Measurements from ENCODE around the gene BPIFA1.

Gene BPIFA1

DNA sequence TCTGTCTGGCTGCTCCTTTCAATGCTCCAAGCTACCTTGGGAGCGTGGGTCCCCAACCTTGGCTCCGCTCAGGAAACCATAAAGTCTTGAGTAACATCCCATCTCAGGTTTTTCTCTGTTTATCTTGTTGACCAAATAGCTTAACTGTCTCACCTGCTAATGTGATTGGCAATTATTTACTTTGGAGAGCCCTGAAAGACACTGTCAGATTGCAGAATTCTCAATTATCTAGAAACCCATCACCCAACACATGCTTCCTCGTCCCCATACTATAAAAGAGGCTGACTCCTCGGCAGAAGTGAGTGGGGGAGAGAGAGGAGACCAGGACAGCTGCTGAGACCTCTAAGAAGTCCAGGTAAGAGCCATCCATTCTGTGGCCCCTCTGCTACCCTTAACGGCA, at the start of gene BPIFA1:
Gene BPIFA1 (plus strand): TSS at position 301 of the 400 bp plus-strand sequence. CDS start 1,716 bp downstream, outside the sequence.
- no peak for FAIRE-seq
- DNase-seq (ENCODE audit: insufficient read length, low spot score): no peak
- no peak for TF ChIP-seq POLR2A (IDR thresholded peaks at IDR 0.05; ENCODE audit: low read depth, low read length)

DNA sequence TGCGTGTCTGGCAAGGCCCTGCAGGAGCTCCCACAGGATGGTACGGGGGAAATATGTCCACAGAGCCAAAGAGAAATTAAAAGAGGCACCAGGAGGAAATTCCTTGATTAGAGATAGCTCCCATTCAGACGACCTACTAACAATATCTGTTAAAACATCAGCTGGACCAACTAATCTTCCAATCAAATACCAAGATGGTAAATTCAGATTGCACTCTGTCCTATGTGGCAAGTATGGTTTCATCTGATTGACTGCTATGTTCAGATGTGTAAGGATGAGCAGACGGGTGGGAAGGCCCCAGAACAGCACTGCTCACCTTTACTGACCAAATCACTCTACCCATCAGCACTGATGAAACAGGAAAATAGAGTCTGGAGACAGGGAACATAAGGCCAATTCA, 48.3 kb upstream of the BPIFA1 start:
- TF ChIP-seq POLR2A (IDR thresholded peaks at IDR 0.05; ENCODE audit: low read depth, low read length): no peak
- FAIRE-seq: no peak
- DNase-seq (ENCODE audit: insufficient read length, low spot score): no peak

DNA sequence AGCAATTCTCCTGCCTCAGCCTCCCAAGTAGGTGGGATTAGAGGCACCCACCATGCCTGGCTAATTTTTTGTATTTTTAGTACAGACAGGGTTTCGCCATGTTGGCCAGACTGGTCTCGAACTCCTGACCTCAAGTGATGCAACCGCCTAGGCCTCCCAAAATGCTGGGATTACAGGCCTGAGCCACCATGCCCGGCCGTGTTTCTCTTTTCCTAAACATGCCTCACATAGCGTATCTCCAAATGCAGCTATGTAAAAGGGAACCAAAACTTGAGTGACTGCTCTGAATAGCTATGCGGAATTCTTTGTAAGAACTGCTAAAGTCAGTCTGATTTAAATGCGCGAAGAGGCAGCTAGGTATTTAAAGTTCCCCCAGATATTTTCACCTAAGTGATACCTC, 47.4 kb upstream of the BPIFA1 start:
- TF ChIP-seq POLR2A (IDR thresholded peaks at IDR 0.05; ENCODE audit: low read depth, low read length): no peak
- no peak for FAIRE-seq
- no peak for DNase-seq (ENCODE audit: insufficient read length, low spot score)

DNA sequence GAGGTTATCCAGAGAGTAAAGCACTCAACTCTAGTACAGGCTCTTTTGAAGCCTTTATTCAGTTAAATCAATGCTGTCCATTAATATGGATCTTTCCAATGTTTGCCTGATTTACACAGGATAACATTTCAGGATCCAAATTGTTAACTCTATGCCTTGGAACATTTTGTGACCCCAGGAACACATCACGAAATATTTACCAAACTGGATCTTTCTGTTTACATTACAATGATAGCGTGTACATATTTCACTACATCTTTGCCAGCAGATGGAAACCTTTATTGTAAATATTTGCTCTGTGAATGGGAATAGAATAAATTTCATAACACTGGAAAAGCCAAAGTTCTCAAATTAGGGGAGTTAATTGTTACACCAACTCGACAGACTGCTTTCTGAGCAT, 44.3 kb upstream of the BPIFA1 start:
- DNase-seq (ENCODE audit: insufficient read length, low spot score): no peak
- no peak for TF ChIP-seq POLR2A (IDR thresholded peaks at IDR 0.05; ENCODE audit: low read depth, low read length)
- FAIRE-seq: no peak

DNA sequence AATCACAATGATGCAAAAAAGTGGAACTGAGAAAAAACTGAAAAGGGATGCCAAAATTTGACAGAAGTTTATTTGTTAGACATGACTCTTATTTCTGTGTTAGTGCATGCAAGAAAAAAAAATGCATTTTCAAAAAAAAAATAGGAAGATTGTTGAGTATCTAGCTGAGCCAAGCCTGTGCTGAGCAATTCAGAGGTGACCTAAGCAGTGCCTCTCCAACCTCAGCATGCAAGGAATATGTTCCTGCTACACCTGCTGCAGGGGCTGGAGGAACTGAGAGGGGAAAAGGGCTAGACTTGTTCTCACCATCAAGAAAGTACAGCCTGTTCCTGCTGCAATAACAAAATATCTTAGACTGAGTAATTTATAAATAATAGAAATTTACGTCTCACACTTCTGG, 43.8 kb upstream of the BPIFA1 start:
- FAIRE-seq (no peak), DNase-seq (ENCODE audit: insufficient read length, low spot score) (no peak)
- no peak for TF ChIP-seq POLR2A (IDR thresholded peaks at IDR 0.05; ENCODE audit: low read depth, low read length)

DNA sequence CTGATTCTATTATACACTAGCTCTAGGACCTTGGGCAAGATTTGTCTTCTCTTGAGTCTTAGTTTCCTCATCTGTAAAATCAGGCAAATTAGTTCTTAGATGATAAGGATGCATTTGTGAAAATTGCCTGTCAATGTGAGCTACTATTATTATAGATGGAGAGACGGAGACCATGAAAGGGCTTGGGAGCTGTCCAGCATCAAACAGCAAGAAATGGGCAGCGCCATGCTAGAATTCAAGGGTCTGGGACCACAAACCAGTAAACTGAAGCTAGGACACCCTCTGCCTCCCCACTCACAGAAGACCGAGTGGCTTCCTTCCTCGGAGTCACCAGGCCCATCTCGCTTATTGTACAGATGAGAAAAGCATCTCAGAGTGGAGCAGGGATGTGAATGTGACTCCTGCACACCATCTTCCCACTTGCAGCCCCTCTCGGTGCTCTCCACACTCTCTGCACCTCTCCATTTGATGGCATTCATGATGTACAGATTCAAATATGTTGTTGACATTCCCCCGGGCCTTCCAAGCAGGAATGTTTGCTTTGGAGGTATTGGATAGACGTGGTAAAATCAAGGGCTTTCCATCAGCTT, 42.8 kb upstream of the BPIFA1 start:
- TF ChIP-seq POLR2A (IDR thresholded peaks at IDR 0.05; ENCODE audit: low read depth, low read length): no peak
- DNase-seq (ENCODE audit: insufficient read length, low spot score): no peak
- FAIRE-seq: no peak

DNA sequence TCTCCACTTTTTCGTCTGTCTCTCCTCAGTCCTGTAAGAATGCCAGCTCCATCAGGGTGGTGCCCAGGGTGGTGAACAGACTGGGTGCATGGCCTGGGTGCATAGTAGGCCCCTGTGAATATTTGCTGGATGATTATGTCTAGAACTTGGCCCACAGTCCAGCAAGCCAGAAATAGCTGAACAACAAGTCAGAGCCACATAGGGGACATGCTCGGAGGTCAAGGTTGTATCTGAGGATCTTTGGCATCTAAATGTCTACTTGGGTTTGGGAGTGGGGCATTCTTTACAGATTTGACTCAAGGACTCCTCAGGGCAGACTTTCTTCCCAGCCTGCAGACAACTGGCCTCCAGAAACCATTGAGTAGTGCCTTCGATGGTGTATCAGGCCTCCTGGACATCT, 36.8 kb upstream of the BPIFA1 start:
- no peak for TF ChIP-seq POLR2A (IDR thresholded peaks at IDR 0.05; ENCODE audit: low read depth, low read length)
- FAIRE-seq: no peak

DNA sequence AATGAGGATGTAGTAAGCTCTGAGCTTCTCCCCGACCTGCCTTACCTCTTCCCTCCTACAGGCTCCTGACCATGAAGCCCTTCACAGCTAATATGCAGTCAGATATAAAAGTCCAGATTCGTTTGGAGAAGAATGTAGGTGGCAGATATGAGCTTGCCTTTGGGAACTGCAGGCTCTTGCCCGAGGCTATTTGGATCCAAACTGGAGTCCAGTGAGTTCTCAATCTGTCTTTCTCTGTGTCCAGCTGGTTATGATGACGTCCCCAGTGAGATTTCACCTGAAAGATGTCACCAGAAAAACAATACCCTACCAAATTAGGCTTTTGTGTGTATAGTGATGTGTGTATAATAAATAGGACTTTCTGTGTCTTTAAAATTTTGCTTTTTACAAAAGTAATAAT, 33.3 kb upstream of the BPIFA1 start:
- no peak for DNase-seq (ENCODE audit: insufficient read length, low spot score)
- TF ChIP-seq POLR2A (IDR thresholded peaks at IDR 0.05; ENCODE audit: low read depth, low read length): no peak
- no peak for FAIRE-seq

More for the DNA sequence above, 36.8 kb upstream of the BPIFA1 start:
- DNase-seq (ENCODE audit: insufficient read length, low spot score): no peak

DNA sequence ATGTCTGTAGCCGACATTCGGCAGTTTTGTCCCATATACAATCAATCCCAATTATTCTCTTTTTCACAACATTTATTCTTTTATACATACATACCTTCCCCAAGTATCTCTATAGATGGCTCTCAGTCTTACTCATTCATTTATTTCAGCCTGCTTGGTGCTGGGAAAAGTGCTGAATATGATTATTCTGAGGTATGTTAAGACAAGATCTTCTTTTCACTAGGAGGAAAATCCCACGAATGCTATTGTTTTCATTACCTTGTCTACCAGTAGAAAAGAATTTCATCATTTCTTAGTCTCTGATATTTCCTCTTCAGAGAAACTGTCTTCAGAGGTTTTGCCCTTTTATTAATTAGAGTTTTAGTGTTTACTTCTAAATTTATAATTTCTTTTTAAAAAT, 32.4 kb upstream of the BPIFA1 start:
- no peak for FAIRE-seq

DNA sequence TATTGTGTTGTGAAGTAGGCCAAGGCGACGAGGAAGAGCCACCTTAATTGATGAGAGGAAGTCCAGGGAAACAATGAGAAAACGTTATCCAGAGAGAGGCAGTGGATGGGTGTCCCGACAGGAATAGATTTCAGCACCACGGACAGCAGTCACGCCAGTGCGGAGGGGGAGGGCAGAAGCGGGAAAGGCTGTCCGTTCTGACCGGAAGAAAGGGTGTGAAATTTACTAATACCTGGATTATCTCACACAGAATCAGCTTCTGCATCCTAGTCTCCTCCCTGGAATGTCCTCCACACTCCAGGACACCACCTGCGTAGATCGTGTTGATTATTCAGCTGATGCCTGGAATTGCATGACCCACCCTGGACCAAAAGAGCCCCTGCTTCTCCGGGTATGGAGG, 26.0 kb upstream of the BPIFA1 start:
- DNase-seq (ENCODE audit: insufficient read length, low spot score): peak; percentile 68
- no peak for TF ChIP-seq POLR2A (IDR thresholded peaks at IDR 0.05; ENCODE audit: low read depth, low read length)
- no peak for FAIRE-seq

More for the DNA sequence above, 32.4 kb upstream of the BPIFA1 start:
- TF ChIP-seq POLR2A (IDR thresholded peaks at IDR 0.05; ENCODE audit: low read depth, low read length): no peak
- no peak for DNase-seq (ENCODE audit: insufficient read length, low spot score)

DNA sequence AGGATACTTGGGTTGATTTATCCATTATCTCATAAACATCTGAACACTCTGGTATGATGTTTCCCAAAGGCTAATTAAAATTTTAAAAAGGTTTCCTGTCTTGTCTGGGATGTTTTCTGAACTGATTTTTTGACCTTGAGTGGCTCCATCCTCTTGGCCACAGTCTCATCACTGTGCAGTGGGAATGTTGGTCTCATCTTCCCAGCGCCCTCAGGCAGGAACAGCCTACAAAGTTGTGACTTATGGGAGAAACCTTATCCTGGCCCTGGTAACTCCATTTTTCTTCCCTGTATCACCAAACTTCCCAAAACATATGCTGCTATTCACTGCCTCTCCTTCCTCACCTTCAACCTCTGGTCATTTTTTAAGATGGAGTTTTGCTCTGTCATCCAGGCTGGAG, 25.4 kb upstream of the BPIFA1 start:
- TF ChIP-seq POLR2A (IDR thresholded peaks at IDR 0.05; ENCODE audit: low read depth, low read length): no peak
- FAIRE-seq: no peak
- no peak for DNase-seq (ENCODE audit: insufficient read length, low spot score)

DNA sequence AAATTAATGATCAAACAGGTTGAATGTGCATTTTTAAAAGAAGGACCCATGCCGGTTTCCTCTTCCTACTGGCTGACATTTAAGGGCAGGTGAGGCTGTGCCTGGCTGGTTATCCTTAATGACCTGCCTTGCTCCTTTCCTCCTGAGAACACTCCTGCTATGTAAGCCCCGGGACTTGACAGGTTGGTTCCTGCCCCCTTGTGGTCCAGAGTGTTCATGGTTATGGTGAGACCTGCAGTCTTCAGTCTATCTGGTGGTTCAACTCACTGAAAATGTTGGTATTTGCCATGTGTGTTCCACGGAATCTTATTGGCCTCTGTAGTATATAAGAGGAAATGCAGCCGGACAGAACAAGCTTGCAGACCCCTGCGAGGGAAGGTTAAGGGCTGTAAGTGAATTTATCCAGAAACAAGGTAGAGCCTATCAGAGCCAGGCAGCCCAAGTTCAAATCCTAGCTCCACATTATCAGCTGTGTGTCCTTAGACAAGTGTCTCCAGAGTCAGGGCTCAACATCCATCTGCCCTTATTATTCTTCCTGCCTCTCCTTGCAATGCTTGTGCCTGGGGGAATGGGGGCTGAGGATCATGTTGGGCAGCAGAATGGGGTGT, 23.9 kb upstream of the BPIFA1 start:
- FAIRE-seq (no peak), DNase-seq (ENCODE audit: insufficient read length, low spot score) (peak; percentile 45)
- no peak for TF ChIP-seq POLR2A (IDR thresholded peaks at IDR 0.05; ENCODE audit: low read depth, low read length)

DNA sequence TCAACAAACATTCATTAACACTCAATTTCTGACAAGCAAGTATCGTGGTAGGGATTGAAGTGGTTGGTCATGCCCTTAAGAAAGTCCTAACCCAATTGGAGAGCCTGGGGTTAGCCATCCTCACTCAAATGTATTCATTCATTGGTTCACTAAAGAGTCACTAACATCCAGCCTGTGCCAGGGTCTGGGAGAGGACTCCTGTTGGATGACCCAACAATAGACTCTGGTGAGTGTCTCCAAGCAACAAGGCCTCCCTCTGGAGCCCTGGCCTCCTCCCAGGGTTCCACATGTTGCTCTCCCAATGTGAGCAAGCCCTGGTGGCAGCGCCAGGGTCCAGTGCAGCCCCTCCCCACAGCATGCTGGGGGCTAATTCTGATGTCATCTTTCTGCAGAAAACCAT, 18.7 kb upstream of the BPIFA1 start, which contains the start of gene BPIFA3:
Gene BPIFA3 (plus strand): TSS at position 301 of the 400 bp plus-strand sequence. CDS start 185 bp downstream, outside the sequence.
- DNase-seq (ENCODE audit: insufficient read length, low spot score) (no peak), FAIRE-seq (no peak)
- no peak for TF ChIP-seq POLR2A (IDR thresholded peaks at IDR 0.05; ENCODE audit: low read depth, low read length)

DNA sequence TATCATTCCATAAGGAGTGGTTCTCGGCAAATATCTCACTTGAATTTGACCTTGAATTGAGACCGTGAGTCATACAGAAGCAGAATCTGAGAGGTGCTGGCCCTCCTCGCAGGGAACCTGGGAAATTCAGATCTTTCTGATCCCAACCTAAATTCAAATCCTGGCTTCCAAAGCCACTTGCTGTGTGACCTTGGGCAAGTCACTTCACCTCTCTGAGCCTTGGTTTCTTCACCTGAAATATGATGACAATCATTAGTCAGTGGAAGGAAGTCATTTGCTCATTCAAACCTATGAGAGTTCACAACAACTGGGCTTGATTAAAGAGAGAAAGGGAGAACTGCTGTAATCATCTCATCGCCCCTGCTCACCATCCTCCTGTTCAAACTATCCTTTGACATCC, 11.4 kb upstream of the BPIFA1 start:
- no peak for DNase-seq (ENCODE audit: insufficient read length, low spot score)
- no peak for TF ChIP-seq POLR2A (IDR thresholded peaks at IDR 0.05; ENCODE audit: low read depth, low read length)
- FAIRE-seq: no peak

DNA sequence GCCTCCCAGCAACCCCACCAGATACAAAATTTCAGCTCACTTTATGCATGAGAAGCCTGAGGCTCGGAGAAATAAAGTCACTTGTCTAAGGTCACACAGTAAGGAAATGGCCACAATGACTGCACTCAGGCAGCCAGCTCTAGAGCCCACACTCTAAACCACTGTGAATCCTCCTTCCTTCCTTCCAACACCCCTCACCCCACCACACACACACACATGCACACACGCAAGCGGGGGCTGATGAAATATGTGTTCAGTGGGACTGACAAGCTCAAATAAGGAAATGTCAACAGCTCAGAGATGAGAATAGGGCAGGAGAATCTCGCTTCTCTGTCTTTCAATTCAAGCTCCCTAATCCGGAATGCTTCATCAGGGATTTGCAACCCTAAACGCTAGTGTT, 6.0 kb upstream of the BPIFA1 start:
- TF ChIP-seq POLR2A (IDR thresholded peaks at IDR 0.05; ENCODE audit: low read depth, low read length): no peak
- DNase-seq (ENCODE audit: insufficient read length, low spot score) (no peak), FAIRE-seq (no peak)
